H9 (cell line): ENCODE measurements around the gene CHML. TPM values are rescaled to one million over a fixed set of nuclear protein-coding genes. Genes with fewer than 3 reads are reported as not detected.

Source experiments
- DNase-seq: peaks from one replicate; pipeline ENCODE4 v3.0.0-alpha.2; 2017
- H2AFZ ChIP-seq: one replicate; pipeline ENCODE4 v1.6.1; 2013; ENCODE audit warnings: mild to moderate bottlenecking, low read length, control low read depth, moderate library complexity
- H2AK5ac ChIP-seq: 2 replicates; pipeline ENCODE4 v1.6.1; 2013; ENCODE audit warnings: low read length, control low read depth, mixed read lengths; ENCODE audit not compliant: insufficient read length
- H2BK120ac ChIP-seq: one replicate; pipeline ENCODE4 v1.6.1; 2013; ENCODE audit warnings: low read depth, mild to moderate bottlenecking, low read length, control low read depth, inconsistent platforms; ENCODE audit not compliant: poor library complexity, severe bottlenecking
- H2BK12ac ChIP-seq: 2 replicates; pipeline ENCODE4 v1.6.1; 2013; ENCODE audit warnings: low read length, control low read depth, mixed read lengths, low read depth; ENCODE audit not compliant: insufficient read length
- H2BK15ac ChIP-seq: 2 replicates; pipeline ENCODE4 v1.6.1; 2013; ENCODE audit warnings: low read depth, low read length, control low read depth
- H2BK20ac ChIP-seq: one replicate; pipeline ENCODE4 v1.6.1; 2013; ENCODE audit warnings: low read depth, mild to moderate bottlenecking, low read length, control low read depth, inconsistent platforms; ENCODE audit not compliant: poor library complexity, severe bottlenecking
- H2BK5ac ChIP-seq: 2 replicates; pipeline ENCODE4 v1.6.1; 2013; ENCODE audit warnings: low read length, control low read depth, mixed read lengths; ENCODE audit not compliant: insufficient read length
- H3K14ac ChIP-seq: 2 replicates; pipeline ENCODE4 v1.6.1; 2013; ENCODE audit warnings: low read length, control low read depth; ENCODE audit not compliant: insufficient read depth
- H3K18ac ChIP-seq: 2 replicates; pipeline ENCODE4 v1.6.1; 2013; ENCODE audit warnings: low read depth, mild to moderate bottlenecking, mixed read lengths, low read length, control low read depth; ENCODE audit not compliant: insufficient read length
- H3K23ac ChIP-seq: 2 replicates; pipeline ENCODE4 v1.6.1; 2013; ENCODE audit warnings: low read length, control low read depth, mixed read lengths, low read depth; ENCODE audit not compliant: insufficient read length
- H3K23me2 ChIP-seq: 2 replicates; pipeline ENCODE4 v1.6.1; 2013; ENCODE audit warnings: low read depth, mild to moderate bottlenecking, mixed read lengths, low read length, control low read depth; ENCODE audit not compliant: insufficient read length, poor library complexity, severe bottlenecking
- H3K27ac ChIP-seq: 2 replicates; pipeline ENCODE4 v1.5.1; 2013; ENCODE audit warnings: low read length, control low read depth, mixed read lengths, low read depth; ENCODE audit not compliant: insufficient read length
- H3K27me3 ChIP-seq: 2 replicates; pipeline ENCODE4 v1.6.1; 2013; ENCODE audit warnings: low read length, control low read depth, inconsistent platforms; ENCODE audit not compliant: insufficient read depth
- H3K4ac ChIP-seq: 2 replicates; pipeline ENCODE4 v1.6.1; 2013; ENCODE audit warnings: low read depth, mild to moderate bottlenecking, control low read depth, inconsistent platforms, low read length, moderate library complexity
- H3K4me1 ChIP-seq: 2 replicates; pipeline ENCODE4 v1.6.1; 2013; ENCODE audit warnings: low read length, control low read depth, inconsistent platforms; ENCODE audit not compliant: insufficient read depth
- H3K4me2 ChIP-seq: 2 replicates; pipeline ENCODE4 v1.6.1; 2013; ENCODE audit warnings: low read length, control low read depth, mixed read lengths; ENCODE audit not compliant: insufficient read length, insufficient read depth
- H3K56ac ChIP-seq: 2 replicates; pipeline ENCODE4 v1.6.1; 2013; ENCODE audit warnings: low read depth, mild to moderate bottlenecking, mixed read lengths, low read length, control low read depth; ENCODE audit not compliant: insufficient read length
- H3K79me1 ChIP-seq: 2 replicates; pipeline ENCODE4 v1.6.1; 2013; ENCODE audit warnings: low read depth, mild to moderate bottlenecking, moderate library complexity, low read length, control low read depth, inconsistent platforms; ENCODE audit not compliant: insufficient read depth, poor library complexity, severe bottlenecking
- H3K79me2 ChIP-seq: 2 replicates; pipeline ENCODE4 v1.6.1; 2013; ENCODE audit warnings: low read length, control low read depth, inconsistent platforms; ENCODE audit not compliant: insufficient read depth
- H3K9ac ChIP-seq: 2 replicates; pipeline ENCODE4 v1.6.1; 2013; ENCODE audit warnings: low read length, control low read depth, mixed read lengths; ENCODE audit not compliant: insufficient read length; ENCODE audit errors: extremely low read depth
- H3K9me3 ChIP-seq: one replicate; pipeline ENCODE4 v1.6.1; 2013; ENCODE audit warnings: low read depth, low read length, inconsistent platforms; ENCODE audit not compliant: control insufficient read depth
- H3T11ph ChIP-seq: one replicate; pipeline ENCODE4 v1.6.1; 2013; ENCODE audit warnings: mild to moderate bottlenecking, low read length, control low read depth, inconsistent platforms
- H4K20me1 ChIP-seq: one replicate; pipeline ENCODE4 v1.6.1; 2013; ENCODE audit not compliant: control insufficient read depth, insufficient read length, insufficient read depth
- H4K5ac ChIP-seq: 2 replicates; pipeline ENCODE4 v1.6.1; 2013; ENCODE audit warnings: low read depth, mild to moderate bottlenecking, mixed read lengths, low read length, control low read depth; ENCODE audit not compliant: insufficient read length
- H4K8ac ChIP-seq: replicated peaks from 2 replicates; pipeline ENCODE4 v1.6.1; 2013; ENCODE audit warnings: low read length, control low read depth, mixed read lengths, low read depth; ENCODE audit not compliant: insufficient read length
- H4K91ac ChIP-seq: 2 replicates; pipeline ENCODE4 v1.6.1; 2013; ENCODE audit warnings: low read depth, mild to moderate bottlenecking, moderate library complexity, mixed read lengths, low read length, control low read depth; ENCODE audit not compliant: insufficient read length
- H3K27ac Mint-ChIP-seq, 3 experiments: 2 replicates in 2 of 3; 3 replicates in 1 of 3; pipeline ENCODE4 v1.8.0; 2020 to 2021; ENCODE audit warnings: mixed read lengths in 3 of 3, mild to moderate bottlenecking in 1 of 3, moderate library complexity in 1 of 3
- H3K27me3 Mint-ChIP-seq: 2 replicates; pipeline ENCODE4 v1.8.0; 2021; ENCODE audit warnings: low read depth, mild to moderate bottlenecking, moderate library complexity, mixed read lengths
- H3K36me3 Mint-ChIP-seq, 3 experiments: 2 replicates in 2 of 3; 3 replicates in 1 of 3; pipeline ENCODE4 v1.8.0; 2020 to 2021; ENCODE audit warnings: low read depth in 3 of 3, mixed read lengths in 3 of 3; ENCODE audit not compliant: insufficient read depth in 1 of 3
- H3K4me1 Mint-ChIP-seq, 2 experiments: 2 replicates each; pipeline ENCODE4 v1.8.0; 2020; ENCODE audit warnings: mixed read lengths in 2 of 2
- H3K4me3 Mint-ChIP-seq, 2 experiments: 2 replicates in 1 of 2; 3 replicates in 1 of 2; pipeline ENCODE4 v1.8.0; 2020 to 2021; ENCODE audit warnings: mild to moderate bottlenecking in 2 of 2, mixed read lengths in 2 of 2, moderate library complexity in 1 of 2
- H3K9me3 Mint-ChIP-seq, 2 experiments: 2 replicates in 1 of 2; 3 replicates in 1 of 2; pipeline ENCODE4 v1.8.0; 2020; ENCODE audit warnings: mild to moderate bottlenecking in 2 of 2, mixed read lengths in 2 of 2, moderate library complexity in 1 of 2
- CTCF ChIP-seq: fragments of 200-600 bp; sonication (generic); conservative IDR thresholded peaks from 3 replicates; pipeline ENCODE4 v1.8.0; 2021; ENCODE audit warnings: antibody characterized with exemption, mild to moderate bottlenecking
- WGBS: extraction: QIAGEN DNeasy Blood & Tissue Kit; methylation state at CpG from one replicate; pipeline ENCODE4 v1.1.7; 2013; ENCODE audit warnings: missing lambda C conversion rate, low lambda C conversion rate, mixed read lengths; ENCODE audit not compliant: insufficient read length; ENCODE audit errors: extremely low coverage; 5-methylcytosine and 5-hydroxymethylcytosine counted together
- total RNA-seq: library from RNA; stranded (reverse); gene quantifications from 2 replicates; pipeline ENCODE4 v1.2.1, GENCODE V29; 2021

The CHML gene
- total RNA-seq, 1 experiment from 2014 or later, result 45.7 TPM

- no peak overlapping the region for H3K27ac ChIP-seq
- no peak overlapping the region for H2BK5ac ChIP-seq
- no peak overlapping the region for H2AK5ac ChIP-seq
- H3T11ph ChIP-seq, result no peak overlapping the region
- H3K79me2 ChIP-seq, result no peaks in the 10 kb centered on the region
- no peak overlapping the region for H2BK20ac ChIP-seq
- no peak overlapping the region for H3K23ac ChIP-seq
- no peak for DNase-seq
- no peak overlapping the region for H3K18ac ChIP-seq
- Mint-ChIP-seq H3K9me3 (no peaks in the 10 kb centered on the region), H3K4me3 (no peak overlapping the region), H3K27ac (no peak overlapping the region), H3K36me3 (peaks cover 0 to 4% (median 4%) of the 10 kb centered on the region in 3 experiments; a peak in 3 of 7 replicates), H3K4me1 (peaks cover 7 to 13% of the 10 kb centered on the region in 2 experiments), H3K27me3 (no peaks in the 10 kb centered on the region)
- H3K4ac ChIP-seq, result no peak overlapping the region
- no CpG with 5 or more reads among the region's 2 CpGs for WGBS
- H3K23me2 ChIP-seq, result no peaks in the 10 kb centered on the region
- no peaks in the 10 kb centered on the region for H3K27me3 ChIP-seq
- H4K91ac ChIP-seq, result no peak overlapping the region
- no peaks in the 10 kb centered on the region for H3K9me3 ChIP-seq
- H4K5ac ChIP-seq, result no peak overlapping the region
- H3K9ac ChIP-seq, result no peak overlapping the region
- no peak overlapping the region for H3K14ac ChIP-seq
- no peak overlapping the region for H2AFZ ChIP-seq
- H4K8ac ChIP-seq, result no peak overlapping the region
- no peak for TF ChIP-seq CTCF
- H3K4me1 ChIP-seq, result no peaks in the 10 kb centered on the region
- H3K56ac ChIP-seq, result no peak overlapping the region
- no peak overlapping the region for H2BK12ac ChIP-seq
- H2BK120ac ChIP-seq, result no peak overlapping the region
- H4K20me1 ChIP-seq, result no peaks in the 10 kb centered on the region
- H3K4me2 ChIP-seq, result no peak overlapping the region
- H3K79me1 ChIP-seq, result no peaks in the 10 kb centered on the region
- no peak overlapping the region for H2BK15ac ChIP-seq
Measured at GRCh38 chr1:241624935-241625334, 15.2 kb downstream of the CHML start.
